ENCODE measurements around the gene GSTA1. TPM values are rescaled to one million over a fixed set of nuclear protein-coding genes. Genes with fewer than 3 reads are reported as not detected.
A peak's percentile ranks its signal among the peaks of the same experiment; 100 is the strongest.
"Not testable (repeated sequence)": the region's sequence is repeated elsewhere in the genome, so short reads cannot be mapped to it uniquely, and the experiment has no call there.

The GSTA1 gene
- total RNA-seq, 1 experiment from 2014 or later, result not detected

DNA sequence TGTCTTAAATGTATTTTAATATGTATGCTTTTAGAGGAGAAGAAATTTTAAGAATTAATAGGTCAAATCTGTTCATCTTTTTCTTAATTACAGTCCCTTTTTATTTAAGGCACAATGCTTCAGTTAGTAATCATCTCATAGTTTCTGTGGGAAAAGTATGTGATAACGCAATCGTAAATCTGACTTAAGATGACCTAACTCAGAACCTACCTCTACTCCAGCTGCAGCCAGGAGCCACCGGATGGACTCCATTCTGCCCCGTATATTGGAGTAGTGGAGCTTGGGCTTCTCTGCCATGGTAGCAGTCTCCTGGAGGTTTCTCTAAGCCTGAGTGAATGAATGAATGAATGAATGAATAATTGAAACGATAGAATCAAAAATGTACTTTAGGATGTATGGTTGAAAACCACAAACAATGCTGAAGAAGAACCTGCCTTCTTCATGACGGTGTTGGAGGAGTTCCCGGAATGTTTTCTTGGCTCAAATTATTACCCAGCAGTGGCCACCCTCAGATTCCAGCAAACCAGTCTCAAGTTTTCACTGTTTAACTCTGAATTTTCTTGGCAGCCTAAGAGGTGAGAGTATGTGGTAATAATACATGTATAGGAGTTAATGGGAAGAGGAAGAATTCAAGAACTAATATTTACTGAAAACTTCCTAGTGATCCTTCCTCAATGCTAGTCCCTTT, 45.8 kb downstream of the GSTA1 start:
- peak; percentile 25 for DNase-seq (ENCODE audit: low spot score)

DNA sequence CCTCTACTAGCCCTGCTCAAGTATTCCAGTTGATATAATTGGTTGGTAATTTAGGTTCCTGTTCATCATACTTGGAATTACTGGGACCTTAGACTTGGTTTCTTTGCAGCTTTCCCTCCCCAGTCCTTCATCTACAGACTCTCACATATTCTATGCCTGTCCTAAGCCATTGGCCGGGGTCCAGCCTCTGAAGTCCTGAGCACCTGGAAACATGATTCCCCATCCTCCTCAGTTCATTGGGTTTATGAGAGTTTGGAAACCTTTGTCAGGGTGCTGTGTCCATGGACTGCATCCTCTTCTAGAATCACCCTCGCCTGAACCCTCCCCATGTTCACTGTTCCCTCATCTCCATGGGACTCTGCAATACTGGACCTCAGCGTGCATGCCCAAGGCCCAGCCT, 49.2 kb downstream of the GSTA1 start:
- no peak for DNase-seq (ENCODE audit: low spot score)

DNA sequence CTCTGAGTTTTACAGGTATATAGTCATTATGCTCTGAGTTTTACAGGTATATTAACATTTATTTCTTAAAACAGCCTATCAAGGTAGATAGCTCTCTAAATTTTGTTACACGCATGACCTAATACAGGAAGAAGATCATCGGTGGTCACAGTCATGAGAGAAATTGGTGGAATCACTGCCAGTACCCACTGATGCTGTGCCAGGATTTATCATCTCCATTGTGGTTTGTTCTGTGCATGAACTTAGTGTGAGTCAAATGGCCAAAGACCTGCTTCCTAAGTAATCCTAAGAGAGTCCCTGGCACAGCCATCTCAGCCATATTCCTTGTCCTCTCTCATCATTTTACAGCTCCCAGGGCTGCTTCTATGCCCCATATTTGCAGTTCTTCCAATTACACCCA, 50.5 kb downstream of the GSTA1 start:
- not testable (repeated sequence) for DNase-seq (ENCODE audit: low spot score)

DNA sequence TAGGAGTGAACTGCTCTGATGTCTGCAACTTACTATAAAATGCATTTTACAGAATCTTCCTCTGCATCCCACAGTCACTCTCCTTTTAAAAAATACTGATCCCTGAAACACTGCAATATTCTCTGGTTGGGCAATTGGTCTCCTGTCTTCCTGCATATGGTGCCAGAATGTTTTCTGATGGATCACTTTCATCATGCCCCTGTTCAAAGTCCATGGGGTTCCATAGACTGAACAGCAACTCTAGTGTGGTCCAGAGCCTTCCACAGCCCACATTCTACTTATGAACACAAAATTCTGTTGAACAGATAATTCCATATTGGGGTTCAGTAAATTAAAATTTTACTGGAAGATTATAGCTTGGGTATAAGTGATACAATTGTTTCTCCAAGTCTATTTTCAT, 51.3 kb downstream of the GSTA1 start:
- DNase-seq (ENCODE audit: low spot score), result no peak

DNA sequence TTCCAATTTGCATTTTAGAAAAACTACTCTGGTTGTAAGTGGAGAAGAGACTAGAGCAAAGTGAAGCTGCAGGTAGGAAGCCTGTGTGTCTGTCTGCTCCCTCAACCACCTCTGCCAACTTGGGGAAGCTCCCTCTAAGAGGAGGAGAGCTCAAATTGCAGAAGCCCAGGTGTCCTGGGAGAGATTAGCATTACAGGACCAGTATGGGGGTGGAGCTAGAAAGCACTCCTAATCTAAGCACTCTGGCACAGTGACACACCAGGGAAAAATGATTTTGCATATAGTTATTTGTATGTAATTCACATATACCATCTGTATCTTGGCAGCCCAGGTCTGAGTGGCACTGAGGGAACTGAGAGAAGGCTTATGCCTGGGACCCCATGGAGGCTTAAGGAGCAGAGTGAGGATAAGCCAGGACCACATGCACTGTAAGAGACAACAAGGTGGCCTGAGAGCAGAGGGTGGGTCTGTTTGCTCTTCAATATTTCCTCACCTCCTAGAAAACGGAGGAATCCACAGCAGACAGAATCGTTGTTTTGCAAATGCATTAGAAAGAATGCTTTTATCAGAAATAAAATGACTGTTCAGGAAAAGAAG, 54.0 kb downstream of the GSTA1 start:
- no peak for DNase-seq (ENCODE audit: low spot score)

DNA sequence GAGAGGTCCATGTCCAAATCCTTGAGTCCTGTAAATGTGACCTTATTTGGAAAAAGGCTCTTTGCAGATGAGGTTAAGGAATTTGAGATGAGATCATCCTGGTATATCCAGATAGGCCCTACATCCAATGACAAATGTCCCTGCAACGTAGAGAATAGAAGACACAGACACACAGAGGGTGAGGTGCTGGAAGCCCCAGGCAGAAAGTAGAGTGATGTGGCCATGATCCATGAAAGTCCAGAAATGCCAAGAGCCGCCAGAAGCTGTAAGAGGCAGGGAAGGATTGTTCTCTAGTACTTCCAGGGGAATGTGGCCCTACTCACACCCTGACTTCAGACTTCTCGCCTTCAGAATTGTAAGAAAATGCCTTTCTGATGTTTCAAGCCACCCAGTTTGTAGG, 56.3 kb downstream of the GSTA1 start:
- DNase-seq (ENCODE audit: low spot score), result peak; percentile 57

DNA sequence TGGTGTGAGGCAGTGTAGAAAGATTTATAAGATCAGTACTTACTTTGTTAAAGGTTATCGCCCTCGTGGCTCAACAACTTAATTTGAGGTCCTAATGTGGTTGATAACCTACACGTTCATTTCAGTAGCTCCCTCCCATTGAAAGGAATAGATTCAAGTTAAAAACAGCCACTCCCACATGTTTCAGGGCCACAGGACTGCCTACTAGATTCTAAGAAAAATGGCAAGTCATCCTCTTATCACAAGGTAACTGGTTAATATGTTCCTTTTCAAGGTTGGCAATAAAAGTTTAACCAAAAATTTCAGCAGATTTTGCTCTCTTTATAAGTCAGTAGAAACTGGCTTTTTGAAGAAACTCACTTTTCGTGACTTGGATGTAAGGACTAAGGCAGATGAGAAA, 57.4 kb downstream of the GSTA1 start:
- DNase-seq (ENCODE audit: low spot score), result no peak

DNA sequence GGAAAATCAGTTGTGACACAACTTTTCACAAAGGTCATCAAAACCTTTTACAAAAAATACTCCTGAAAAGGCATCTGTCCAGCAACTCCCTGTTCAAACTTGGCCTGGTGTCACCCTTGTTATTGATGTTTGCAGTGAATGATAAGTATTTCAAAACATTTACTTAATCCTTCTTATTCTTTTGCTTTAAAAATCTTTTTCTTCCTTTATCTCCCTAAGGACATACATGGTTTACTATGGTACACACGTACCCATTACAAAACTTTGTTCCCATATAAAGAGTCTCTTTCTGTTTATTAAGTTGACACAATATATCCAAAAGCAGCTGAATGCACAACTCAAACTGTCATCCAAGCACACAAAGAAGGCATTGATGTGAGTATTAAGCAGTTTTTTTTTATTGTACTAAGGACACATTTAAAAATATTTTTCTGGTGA, 57.8 kb downstream of the GSTA1 start:
- DNase-seq (ENCODE audit: low spot score), result no peak

DNA sequence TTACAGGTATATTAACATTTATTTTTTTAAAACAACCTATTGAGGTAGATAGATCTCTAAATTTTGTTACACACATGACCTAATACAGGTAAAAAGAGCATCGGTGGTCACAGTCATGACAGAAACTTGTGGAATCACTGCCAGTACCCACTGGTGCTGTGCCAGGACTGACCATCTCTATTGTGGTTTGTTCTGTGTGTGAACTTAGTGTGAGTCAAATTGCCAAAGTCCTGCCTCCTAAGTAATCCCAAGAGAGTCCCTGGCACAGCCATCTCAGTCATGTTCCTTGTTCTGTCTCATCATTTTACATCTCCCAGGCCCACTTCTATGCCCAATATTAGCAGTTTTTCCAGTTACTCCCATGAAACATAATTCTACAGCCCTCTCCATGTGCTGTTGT, 61.7 kb downstream of the GSTA1 start:
- DNase-seq (ENCODE audit: low spot score), result no peak

Other genes with a start within 250 kb of the GSTA1 start
- gene TRAM2, start 226.8 kb downstream of the GSTA1 start, total RNA-seq (2014; rRNA removed; shearing (Covaris generic)), result 28.2 and 29.7 TPM in 2 replicates
- 141 and 148 TPM in 2 replicates for gene TMEM14A, start 132.7 kb downstream of the GSTA1 start, total RNA-seq (2014; rRNA removed; shearing (Covaris generic))
- 0.37 TPM in 1 of 2 replicates, not detected in the other for gene GSTA2, start 40.3 kb downstream of the GSTA1 start, total RNA-seq (2014; rRNA removed; shearing (Covaris generic))
- not detected in 2 replicates for gene GSTA5, start 37.0 kb upstream of the GSTA1 start, total RNA-seq (2014; rRNA removed; shearing (Covaris generic))
- gene GSTA3, start 105.9 kb upstream of the GSTA1 start, total RNA-seq (2014; rRNA removed; shearing (Covaris generic)), result 0.19 TPM in 1 of 2 replicates, not detected in the other
- gene GSTA4, start 191.5 kb upstream of the GSTA1 start, total RNA-seq (2014; rRNA removed; shearing (Covaris generic)), result 14.9 and 19.2 TPM in 2 replicates